NCI-H82 treated with DMSO at 0.1 percent for 48 hours (cell line): Measurements from ENCODE around the gene COL25A1.

ENCODE experiments used
- DNase-seq: peaks from one replicate; lab custom pipeline; 2025; ENCODE audit not compliant: unreplicated experiment; lab: John Stamatoyannopoulos, UW

COL25A1 gene

GRCh38 chr4:108926061-108926460, 376.4 kb downstream of the COL25A1 start:
- no peak for DNase-seq

- no peak for DNase-seq
Measured at GRCh38 chr4:108922191-108922590, 380.3 kb downstream of the COL25A1 start.

GRCh38 chr4:108920395-108921087, 381.9 kb downstream of the COL25A1 start:
- no peak for DNase-seq

GRCh38 chr4:108919226-108919893, 383.1 kb downstream of the COL25A1 start:
- no peak for DNase-seq

- DNase-seq, result no peak
Measured at GRCh38 chr4:108917255-108917654, 385.2 kb downstream of the COL25A1 start.

- DNase-seq, result no peak
Measured at GRCh38 chr4:108916638-108917037, 385.8 kb downstream of the COL25A1 start.

GRCh38 chr4:108906866-108907367, 395.5 kb downstream of the COL25A1 start:
- no peak for DNase-seq

- no peak for DNase-seq
Measured at GRCh38 chr4:108906006-108906405, 396.5 kb downstream of the COL25A1 start.

- no peak for DNase-seq
Measured at GRCh38 chr4:108903464-108904221, 398.8 kb downstream of the COL25A1 start.

GRCh38 chr4:108902769-108903168, 399.7 kb downstream of the COL25A1 start:
- DNase-seq, result no peak

GRCh38 chr4:108901291-108901690, 401.2 kb downstream of the COL25A1 start:
- no peak for DNase-seq

GRCh38 chr4:108900018-108900580, 402.4 kb downstream of the COL25A1 start:
- no peak for DNase-seq

- DNase-seq, result no peak
Measured at GRCh38 chr4:108893468-108893867, 409.0 kb downstream of the COL25A1 start.

- no peak for DNase-seq
Measured at GRCh38 chr4:108891896-108892590, 410.4 kb downstream of the COL25A1 start.

GRCh38 chr4:108890484-108890881, 412.0 kb downstream of the COL25A1 start:
- DNase-seq, result no peak

GRCh38 chr4:108889696-108890483, 412.6 kb downstream of the COL25A1 start:
- no peak for DNase-seq

GRCh38 chr4:108888769-108889168, 413.7 kb downstream of the COL25A1 start:
- no peak for DNase-seq

GRCh38 chr4:108887034-108887433, 415.4 kb downstream of the COL25A1 start:
- DNase-seq, result no peak

- no peak for DNase-seq
Measured at GRCh38 chr4:108885211-108885610, 417.2 kb downstream of the COL25A1 start.

- DNase-seq, result peak; percentile 43
Measured at GRCh38 chr4:108884596-108884995, 417.9 kb downstream of the COL25A1 start.
